ENCODE measurements around the gene CARS1.
"Not testable (repeated sequence)": the region's sequence is repeated elsewhere in the genome, so short reads cannot be mapped to it uniquely, and the experiment has no call there.

CARS1 gene

GRCh38 chr11:3069425-3069824 lies 12.2 kb upstream of the CARS1 start:
- Histone ChIP-seq H3K9ac (no peak overlapping the region), H3K4me3 (IDR thresholded peaks at IDR 0.05; ENCODE audit: insufficient read depth, low read depth, low read length) (no peak overlapping the region), H3K4me2 (no peak overlapping the region), H3K4me1 (ENCODE audit: low read depth, poor library complexity, severe bottlenecking) (no peaks in the 10 kb centered on the region), H3K36me3 (ENCODE audit: insufficient read depth) (no peaks in the 10 kb centered on the region), H3K79me2 (ENCODE audit: insufficient read depth, low read depth) (no peaks in the 10 kb centered on the region), H2AFZ (ENCODE audit: low read depth) (no peak overlapping the region), H4K20me1 (ENCODE audit: insufficient read depth) (no peaks in the 10 kb centered on the region), H3K27me3 (ENCODE audit: insufficient read depth, low read depth) (no peaks in the 10 kb centered on the region), H3K27ac (no peak overlapping the region)
- TF ChIP-seq CTCF (conservative IDR thresholded peaks at IDR 0.05; ENCODE audit: low read depth, low read length): no peak

- H4K20me1 ChIP-seq (ENCODE audit: insufficient read depth); H3K4me1 ChIP-seq (ENCODE audit: low read depth, poor library complexity, severe bottlenecking); H3K4me2 ChIP-seq; H3K79me2 ChIP-seq (ENCODE audit: insufficient read depth, low read depth); H3K27me3 ChIP-seq (ENCODE audit: insufficient read depth, low read depth); H3K27ac ChIP-seq; H2AFZ ChIP-seq (ENCODE audit: low read depth); H3K36me3 ChIP-seq (ENCODE audit: insufficient read depth); H3K4me3 ChIP-seq (IDR thresholded peaks at IDR 0.05; ENCODE audit: insufficient read depth, low read depth, low read length); H3K9ac ChIP-seq: not testable (repeated sequence)
These were observed 9.1 kb upstream of the CARS1 start for GRCh38 chr11:3066308-3066707.

DNA sequence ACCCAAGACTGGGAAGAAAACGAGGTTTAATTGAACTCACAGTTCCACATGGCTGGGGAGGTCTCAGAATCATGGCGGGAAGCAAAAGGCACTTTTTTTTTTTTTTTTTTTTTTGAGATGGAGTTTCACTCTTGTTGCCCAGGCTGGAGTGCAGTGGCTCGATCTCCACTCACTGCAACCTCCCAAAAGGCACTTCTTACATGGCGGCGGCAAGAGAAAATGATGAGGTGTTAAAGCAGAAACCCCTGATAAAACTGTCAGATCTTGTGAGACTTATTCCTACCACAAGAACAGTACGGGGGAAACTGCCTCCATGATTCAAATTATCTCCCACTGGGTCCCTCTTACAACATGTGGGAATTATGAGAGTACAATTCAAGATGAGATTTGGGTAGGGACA lies 7.5 kb upstream of the CARS1 start:
- not testable (repeated sequence) for H3K36me3 ChIP-seq (ENCODE audit: insufficient read depth); H2AFZ ChIP-seq (ENCODE audit: low read depth); H3K79me2 ChIP-seq (ENCODE audit: insufficient read depth, low read depth); H3K27ac ChIP-seq; H3K4me1 ChIP-seq (ENCODE audit: low read depth, poor library complexity, severe bottlenecking); H3K4me2 ChIP-seq; H3K9ac ChIP-seq; H3K4me3 ChIP-seq (IDR thresholded peaks at IDR 0.05; ENCODE audit: insufficient read depth, low read depth, low read length); H4K20me1 ChIP-seq (ENCODE audit: insufficient read depth); H3K27me3 ChIP-seq (ENCODE audit: insufficient read depth, low read depth)

- H3K4me3 ChIP-seq (IDR thresholded peaks at IDR 0.05; ENCODE audit: insufficient read depth, low read depth, low read length); H3K27me3 ChIP-seq (ENCODE audit: insufficient read depth, low read depth); H3K36me3 ChIP-seq (ENCODE audit: insufficient read depth); H3K9ac ChIP-seq; H3K4me2 ChIP-seq; H3K79me2 ChIP-seq (ENCODE audit: insufficient read depth, low read depth); H4K20me1 ChIP-seq (ENCODE audit: insufficient read depth); H3K27ac ChIP-seq; H2AFZ ChIP-seq (ENCODE audit: low read depth); H3K4me1 ChIP-seq (ENCODE audit: low read depth, poor library complexity, severe bottlenecking): not testable (repeated sequence)
These were observed 6.7 kb upstream of the CARS1 start for GRCh38 chr11:3063876-3064275.

DNA sequence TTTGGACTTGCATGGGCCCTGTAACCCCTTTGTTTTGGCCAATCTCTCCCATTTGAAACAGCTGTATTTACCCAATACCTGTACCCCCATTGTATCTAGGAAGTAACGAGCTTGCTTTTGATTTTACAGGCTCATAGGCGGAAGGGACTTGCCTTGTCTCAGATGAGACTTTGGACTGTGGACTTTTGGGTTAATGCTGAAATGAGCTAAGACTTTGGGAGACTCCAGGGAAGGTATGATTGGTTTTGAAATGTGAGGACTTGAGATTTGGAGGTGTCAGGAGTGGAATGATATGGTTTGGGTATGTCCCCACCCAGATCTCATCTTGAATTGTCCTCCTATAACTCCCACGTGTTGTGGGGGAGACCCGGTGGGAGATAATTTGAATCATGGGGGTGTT lies 6.2 kb upstream of the CARS1 start:
- not testable (repeated sequence) for H3K27ac ChIP-seq; H2AFZ ChIP-seq (ENCODE audit: low read depth); H3K4me1 ChIP-seq (ENCODE audit: low read depth, poor library complexity, severe bottlenecking); H3K4me3 ChIP-seq (IDR thresholded peaks at IDR 0.05; ENCODE audit: insufficient read depth, low read depth, low read length); H4K20me1 ChIP-seq (ENCODE audit: insufficient read depth); H3K27me3 ChIP-seq (ENCODE audit: insufficient read depth, low read depth); H3K79me2 ChIP-seq (ENCODE audit: insufficient read depth, low read depth); H3K4me2 ChIP-seq; H3K36me3 ChIP-seq (ENCODE audit: insufficient read depth); H3K9ac ChIP-seq

DNA sequence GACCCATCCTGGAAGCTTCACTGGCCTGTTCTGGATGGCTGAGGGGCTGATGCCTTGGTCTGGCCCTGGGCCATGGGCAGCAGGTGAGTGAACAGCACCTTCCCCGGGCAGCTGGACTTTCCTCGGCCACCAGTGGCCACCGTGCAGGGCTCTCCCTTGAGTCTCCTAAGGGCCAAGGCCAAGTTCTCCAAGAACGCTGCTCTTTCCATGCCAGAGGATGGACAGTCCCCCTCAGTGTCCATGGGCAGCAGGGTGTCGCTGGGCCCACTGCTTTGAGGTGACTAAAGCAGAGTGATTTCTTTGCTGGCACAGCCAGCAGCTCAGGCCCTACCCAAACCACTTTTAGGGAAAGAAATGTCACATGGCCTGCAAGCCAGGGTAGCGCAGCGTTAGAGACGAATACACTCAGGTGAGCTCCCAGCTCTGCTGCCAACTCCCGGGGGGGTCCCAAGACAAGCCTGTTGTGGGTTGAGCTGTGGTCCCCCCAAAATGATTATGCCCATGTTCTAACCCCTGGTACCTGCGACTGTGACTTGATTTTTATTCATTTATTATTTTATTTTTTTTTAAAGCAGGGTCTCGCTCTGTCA lies 3.3 kb upstream of the CARS1 start:
- Histone ChIP-seq H3K4me2 (no peak overlapping the region), H3K79me2 (ENCODE audit: insufficient read depth, low read depth) (peaks cover 16% of the 10 kb centered on the region), H3K27me3 (ENCODE audit: insufficient read depth, low read depth) (no peaks in the 10 kb centered on the region), H2AFZ (ENCODE audit: low read depth) (no peak overlapping the region), H3K27ac (no peak overlapping the region), H3K36me3 (ENCODE audit: insufficient read depth) (no peaks in the 10 kb centered on the region), H3K4me1 (ENCODE audit: low read depth, poor library complexity, severe bottlenecking) (peaks cover 8% of the 10 kb centered on the region), H3K4me3 (IDR thresholded peaks at IDR 0.05; ENCODE audit: insufficient read depth, low read depth, low read length) (no peak overlapping the region), H3K9ac (no peak overlapping the region), H4K20me1 (ENCODE audit: insufficient read depth) (no peaks in the 10 kb centered on the region)
- TF ChIP-seq CTCF (conservative IDR thresholded peaks at IDR 0.05; ENCODE audit: low read depth, low read length): no peak
